ENCODE results near the gene DROSHA. TPM values are rescaled to one million over a fixed set of nuclear protein-coding genes. Genes with fewer than 3 reads are reported as not detected.

Gene DROSHA
- total and polyA plus RNA-seq, 2 donors (not counting 3 experiments of a cell fraction or from before 2014, with no cell fraction given), result 49.1 to 96.4 TPM

- Histone ChIP-seq H3K4me1 (ENCODE audit: control insufficient read depth, extremely low read depth, insufficient read depth, low read length) (no peaks in the 10 kb centered on the region), H3K79me2 (ENCODE audit: control insufficient read depth, insufficient read depth, low read length) (no peaks in the 10 kb centered on the region), H3K9me3 (replicated peaks; ENCODE audit: control insufficient read depth, insufficient read depth, low read length) (no peaks in the 10 kb centered on the region), H3K9ac (replicated peaks; ENCODE audit: extremely low read depth, insufficient read depth, low read length) (no peak overlapping the region), H3K27me3 (ENCODE audit: control insufficient read depth in 2 of 2, insufficient read depth in 2 of 2, low read length in 2 of 2) (no peaks in the 10 kb centered on the region), H3K36me3 (ENCODE audit: control insufficient read depth in 2 of 2, extremely low read depth in 1 of 2, insufficient read depth in 2 of 2, low read length in 2 of 2) (peaks cover 2 to 11% of the 10 kb centered on the region in 2 experiments), H3K4me2 (ENCODE audit: insufficient read depth, low read length) (no peak overlapping the region), H2AFZ (ENCODE audit: low read depth, low read length) (no peak overlapping the region), H3K27ac (ENCODE audit: insufficient read depth, low read depth, low read length) (no peak overlapping the region), H3K9me1 (replicated peaks; ENCODE audit: control insufficient read depth, extremely low read depth, insufficient read depth, low read length) (no peaks in the 10 kb centered on the region), H4K20me1 (replicated peaks; ENCODE audit: control insufficient read depth, extremely low read depth, insufficient read depth, low read length) (no peaks in the 10 kb centered on the region), H3K4me3 (replicated peaks in 1 of 3; ENCODE audit: insufficient read depth in 1 of 3, low read depth in 1 of 3, low read length in 3 of 3) (no peak overlapping the region)
- FAIRE-seq (no peak), DNase-seq (ENCODE audit: low read depth, low spot score) (no peak)
- dilution Hi-C loops (cut with MboI; ENCODE audit: extremely low pct_ligation_motif_present, low sequenced_read_pairs), result no loop called here
- intact Hi-C loops (cut with micrococcal nuclease), result loop anchor here (5.0 kb wide), 1 partner anchor 1990 kb away; the partner anchor contains the start of gene TARS1
- no TSS peak for BruUV-seq (replicated peaks)
- TF ChIP-seq POLR2A (IDR thresholded peaks at IDR 0.05; ENCODE audit: low read depth, low read length) (no peak), GATA2 (IDR thresholded peaks at IDR 0.05; ENCODE audit: insufficient read depth, insufficient read length, low read depth, low read length) (no peak), EZH2 (IDR thresholded peaks at IDR 0.05; ENCODE audit: borderline replicate concordance, low read depth, low read length, severe bottlenecking) (no peak), FOS (IDR thresholded peaks at IDR 0.05; ENCODE audit: borderline replicate concordance, insufficient read depth, low read length) (no peak), JUN (IDR thresholded peaks at IDR 0.05; ENCODE audit: borderline replicate concordance, insufficient read depth, insufficient read length, low read depth) (no peak), MYC (IDR thresholded peaks at IDR 0.05; ENCODE audit: low read depth, low read length) (no peak), POLR2AphosphoS5 (IDR thresholded peaks at IDR 0.05; ENCODE audit: insufficient read depth, low read depth, low read length) (no peak), MAX (IDR thresholded peaks at IDR 0.05; ENCODE audit: insufficient read depth, insufficient read length) (no peak), CTCF (IDR thresholded peaks at IDR 0.05; ENCODE audit: extremely low read depth in 1 of 2, insufficient read depth in 1 of 2, low read depth in 1 of 2, low read length in 2 of 2) (no peak)
- POLR2A ChIA-PET, result no interaction called here
- CTCF ChIA-PET, result no interaction called here
Observed at GRCh38 chr5:31452314-31452713, 79.6 kb downstream of the DROSHA start.

Data from endothelial cell of umbilical vein (primary cell).